ENCODE results near the gene B4GALT5. TPM values are rescaled to one million over a fixed set of nuclear protein-coding genes. Genes with fewer than 3 reads are reported as not detected.
"Not testable (repeated sequence)": the region's sequence is repeated elsewhere in the genome, so short reads cannot be mapped to it uniquely, and the experiment has no call there.

B4GALT5 gene
- total RNA-seq, 2 experiments from 2014 or later = 18.6 to 19.0 TPM

GRCh38 chr20:49725694-49726093, 12.0 kb upstream of the B4GALT5 start:
- no peak overlapping the region for H3K27ac Mint-ChIP-seq
- DNase-seq = no peak
- H3K4me3 Mint-ChIP-seq = no peak overlapping the region

GRCh38 chr20:49725224-49725606, 11.5 kb upstream of the B4GALT5 start:
- DNase-seq; H3K27ac Mint-ChIP-seq; H3K4me1 Mint-ChIP-seq (ENCODE audit: low read depth); intact Hi-C loops (cut with micrococcal nuclease); H3K4me3 Mint-ChIP-seq; H3K36me3 Mint-ChIP-seq (ENCODE audit: low read depth); H3K27me3 Mint-ChIP-seq (ENCODE audit: low read depth); H3K9me3 Mint-ChIP-seq: not testable (repeated sequence)
- CTCF ChIA-PET = interaction anchor here (1.0 kb wide), 1 partner anchor 116 kb away, joined by 3 read pairs; no protein-coding TSS in a partner anchor

More at GRCh38 chr20:49725694-49726093, 12.0 kb upstream of the B4GALT5 start:
- Mint-ChIP-seq H3K4me1 (ENCODE audit: low read depth) (peaks cover 5% of the 10 kb centered on the region), H3K36me3 (ENCODE audit: low read depth) (no peaks in the 10 kb centered on the region), H3K27me3 (ENCODE audit: low read depth) (peaks cover 2% of the 10 kb centered on the region), H3K9me3 (no peaks in the 10 kb centered on the region)
- CTCF ChIA-PET = no interaction called here
- intact Hi-C loops (cut with micrococcal nuclease) = no loop called here

- DNase-seq = peak; percentile 65
- H3K27ac Mint-ChIP-seq = no peak overlapping the region
- H3K4me3 Mint-ChIP-seq = no peak overlapping the region
- peaks cover 5% of the 10 kb centered on the region for H3K4me1 Mint-ChIP-seq (ENCODE audit: low read depth)
- H3K27me3 Mint-ChIP-seq (ENCODE audit: low read depth) = no peaks in the 10 kb centered on the region
- intact Hi-C loops (cut with micrococcal nuclease) = no loop called here
- H3K9me3 Mint-ChIP-seq = no peaks in the 10 kb centered on the region
- CTCF ChIA-PET = interaction anchor here (1.0 kb wide), 1 partner anchor 116 kb away, joined by 3 read pairs; no protein-coding TSS in a partner anchor
- H3K36me3 Mint-ChIP-seq (ENCODE audit: low read depth) = no peaks in the 10 kb centered on the region
Observed at GRCh38 chr20:49724408-49725223, 10.9 kb upstream of the B4GALT5 start.

GRCh38 chr20:49723758-49724157, 10.1 kb upstream of the B4GALT5 start:
- H3K9me3 Mint-ChIP-seq; H3K27ac Mint-ChIP-seq; H3K27me3 Mint-ChIP-seq (ENCODE audit: low read depth); H3K36me3 Mint-ChIP-seq (ENCODE audit: low read depth); H3K4me1 Mint-ChIP-seq (ENCODE audit: low read depth); CTCF ChIA-PET; H3K4me3 Mint-ChIP-seq; DNase-seq: not testable (repeated sequence)
- intact Hi-C loops (cut with micrococcal nuclease) = loop anchor here (1.0 kb wide), 1 partner anchor 112 kb away; no protein-coding TSS in a partner anchor

- not testable (repeated sequence) for H3K4me3 Mint-ChIP-seq
Observed at GRCh38 chr20:49721326-49721725, 7.6 kb upstream of the B4GALT5 start.

GRCh38 chr20:49715466-49715865, 1.8 kb upstream of the B4GALT5 start:
- Mint-ChIP-seq H3K4me3 (no peak overlapping the region), H3K27me3 (ENCODE audit: low read depth) (peaks cover 3% of the 10 kb centered on the region)

More at GRCh38 chr20:49721326-49721725, 7.6 kb upstream of the B4GALT5 start:
- intact Hi-C loops (cut with micrococcal nuclease); H3K27ac Mint-ChIP-seq; H3K9me3 Mint-ChIP-seq; DNase-seq; H3K27me3 Mint-ChIP-seq (ENCODE audit: low read depth); H3K36me3 Mint-ChIP-seq (ENCODE audit: low read depth): not testable (repeated sequence)
- peaks cover 15% of the 10 kb centered on the region for H3K4me1 Mint-ChIP-seq (ENCODE audit: low read depth)
- CTCF ChIA-PET = interaction anchor here (0.6 kb wide), 1 partner anchor 9 kb away, joined by 3 read pairs; no protein-coding TSS in a partner anchor

GRCh38 chr20:49712996-49713752, 504 bp downstream of the B4GALT5 start:
- Mint-ChIP-seq H3K9me3 (no peaks in the 10 kb centered on the region), H3K27ac (peak overlapping the region; percentile 86), H3K36me3 (ENCODE audit: low read depth) (peaks cover 3% of the 10 kb centered on the region), H3K4me1 (ENCODE audit: low read depth) (peaks cover 42% of the 10 kb centered on the region), H3K27me3 (ENCODE audit: low read depth) (peaks cover 3% of the 10 kb centered on the region), H3K4me3 (peak overlapping the region; percentile 87)
- intact Hi-C loops (cut with micrococcal nuclease) = loop anchor here (1.0 to 5.0 kb wide), 3 partner anchors 36 to 133 kb away; partner anchors contain the start of gene SLC9A8
- DNase-seq = peak; percentile 38
- CTCF ChIA-PET = interaction anchor here (0.5 kb wide), 1 partner anchor 8 kb away, joined by 3 read pairs; no protein-coding TSS in a partner anchor

More at GRCh38 chr20:49715466-49715865, 1.8 kb upstream of the B4GALT5 start:
- CTCF ChIA-PET = interaction anchor here (1.3 kb wide), 1 partner anchor 131 kb away, joined by 5 read pairs; no protein-coding TSS in a partner anchor
- peaks cover 3% of the 10 kb centered on the region for H3K36me3 Mint-ChIP-seq (ENCODE audit: low read depth)
- H3K27ac Mint-ChIP-seq = no peak overlapping the region
- H3K4me1 Mint-ChIP-seq (ENCODE audit: low read depth) = peaks cover 33% of the 10 kb centered on the region
- DNase-seq = no peak
- intact Hi-C loops (cut with micrococcal nuclease) = no loop called here
- no peaks in the 10 kb centered on the region for H3K9me3 Mint-ChIP-seq

GRCh38 chr20:49712646-49712995, 1.1 kb downstream of the B4GALT5 start:
- peaks cover 37% of the 10 kb centered on the region for H3K4me1 Mint-ChIP-seq (ENCODE audit: low read depth)
- CTCF ChIA-PET = interaction anchor here (0.5 kb wide), 1 partner anchor 8 kb away, joined by 3 read pairs; no protein-coding TSS in a partner anchor
- peak overlapping the region; percentile 87 for H3K4me3 Mint-ChIP-seq

GRCh38 chr20:49712118-49712517, 1.6 kb downstream of the B4GALT5 start:
- CTCF ChIA-PET = no interaction called here
- H3K4me1 Mint-ChIP-seq (ENCODE audit: low read depth) = peaks cover 35% of the 10 kb centered on the region
- peak overlapping the region; percentile 87 for H3K4me3 Mint-ChIP-seq
- no peaks in the 10 kb centered on the region for H3K9me3 Mint-ChIP-seq
- no peak for DNase-seq
- H3K36me3 Mint-ChIP-seq (ENCODE audit: low read depth) = peaks cover 3% of the 10 kb centered on the region
- H3K27ac Mint-ChIP-seq = no peak overlapping the region
- intact Hi-C loops (cut with micrococcal nuclease) = loop anchor here (1.0 to 5.0 kb wide), 3 partner anchors 35 to 134 kb away; partner anchors contain the start of gene SLC9A8
- no peaks in the 10 kb centered on the region for H3K27me3 Mint-ChIP-seq (ENCODE audit: low read depth)

More at GRCh38 chr20:49712646-49712995, 1.1 kb downstream of the B4GALT5 start:
- intact Hi-C loops (cut with micrococcal nuclease) = loop anchor here (1.0 to 5.0 kb wide), 3 partner anchors 35 to 134 kb away; partner anchors contain the start of gene SLC9A8
- peaks cover 3% of the 10 kb centered on the region for H3K36me3 Mint-ChIP-seq (ENCODE audit: low read depth)
- peaks cover 3% of the 10 kb centered on the region for H3K27me3 Mint-ChIP-seq (ENCODE audit: low read depth)
- peak overlapping the region; percentile 74 for H3K27ac Mint-ChIP-seq
- no peak for DNase-seq
- no peaks in the 10 kb centered on the region for H3K9me3 Mint-ChIP-seq

- peaks cover 39% of the 10 kb centered on the region for H3K4me1 Mint-ChIP-seq (ENCODE audit: low read depth)
- no peak overlapping the region for H3K27ac Mint-ChIP-seq
- peak overlapping the region; percentile 87 for H3K4me3 Mint-ChIP-seq
- H3K27me3 Mint-ChIP-seq (ENCODE audit: low read depth) = no peaks in the 10 kb centered on the region
- no peak for DNase-seq
- intact Hi-C loops (cut with micrococcal nuclease) = loop anchor here (5.0 kb wide), 2 partner anchors 34 to 101 kb away; partner anchors contain the start of gene SLC9A8
- CTCF ChIA-PET = no interaction called here
- peaks cover 3% of the 10 kb centered on the region for H3K36me3 Mint-ChIP-seq (ENCODE audit: low read depth)
- no peaks in the 10 kb centered on the region for H3K9me3 Mint-ChIP-seq
Observed at GRCh38 chr20:49711667-49711987, 2.1 kb downstream of the B4GALT5 start.

GRCh38 chr20:49710971-49711666, 2.6 kb downstream of the B4GALT5 start:
- Mint-ChIP-seq H3K27me3 (ENCODE audit: low read depth) (no peaks in the 10 kb centered on the region), H3K9me3 (no peaks in the 10 kb centered on the region), H3K4me1 (ENCODE audit: low read depth) (peaks cover 44% of the 10 kb centered on the region), H3K36me3 (ENCODE audit: low read depth) (peaks cover 3% of the 10 kb centered on the region), H3K27ac (no peak overlapping the region), H3K4me3 (no peak overlapping the region)
- intact Hi-C loops (cut with micrococcal nuclease) = loop anchor here (5.0 kb wide), 2 partner anchors 34 to 101 kb away; partner anchors contain the start of gene SLC9A8
- no peak for DNase-seq
- CTCF ChIA-PET = interaction anchor here (0.6 kb wide), 1 partner anchor 125 kb away, joined by 3 read pairs; no protein-coding TSS in a partner anchor

All from activated naive CD4-positive, alpha-beta T cell treated with anti-CD3 and anti-CD28 coated beads for 36 hours (primary cell).